Mucosa of stomach (tissue), 1 donor: ENCODE data around the gene LRIG3.
"Not testable (repeated sequence)": the region's sequence is repeated elsewhere in the genome, so short reads cannot be mapped to it uniquely, and the experiment has no call there.

Experiments used
- H3K27me3 ChIP-seq: one replicate; pipeline ENCODE4 v1.7.0; 2013; ENCODE audit warnings: mild to moderate bottlenecking, low read length; ENCODE audit not compliant: control insufficient read depth, insufficient read depth
- H3K36me3 ChIP-seq: one replicate; pipeline ENCODE4 v1.7.0; 2013; ENCODE audit warnings: low read length; ENCODE audit not compliant: control insufficient read depth, insufficient read depth
- H3K4me1 ChIP-seq: one replicate; pipeline ENCODE4 v1.7.0; 2013; ENCODE audit warnings: mild to moderate bottlenecking, low read length; ENCODE audit not compliant: control insufficient read depth, insufficient read depth
- H3K4me3 ChIP-seq: one replicate; pipeline ENCODE4 v1.7.0; 2013; ENCODE audit warnings: low read length
- H3K9ac ChIP-seq: one replicate; pipeline ENCODE4 v1.7.0; 2013; ENCODE audit warnings: mild to moderate bottlenecking, low read length, moderate library complexity
- H3K9me3 ChIP-seq: one replicate; pipeline ENCODE4 v1.7.0; 2013; ENCODE audit warnings: mild to moderate bottlenecking, low read length, moderate library complexity; ENCODE audit not compliant: control insufficient read depth
- donor health status: Pancreatic carcinoma.

The LRIG3 gene

DNA sequence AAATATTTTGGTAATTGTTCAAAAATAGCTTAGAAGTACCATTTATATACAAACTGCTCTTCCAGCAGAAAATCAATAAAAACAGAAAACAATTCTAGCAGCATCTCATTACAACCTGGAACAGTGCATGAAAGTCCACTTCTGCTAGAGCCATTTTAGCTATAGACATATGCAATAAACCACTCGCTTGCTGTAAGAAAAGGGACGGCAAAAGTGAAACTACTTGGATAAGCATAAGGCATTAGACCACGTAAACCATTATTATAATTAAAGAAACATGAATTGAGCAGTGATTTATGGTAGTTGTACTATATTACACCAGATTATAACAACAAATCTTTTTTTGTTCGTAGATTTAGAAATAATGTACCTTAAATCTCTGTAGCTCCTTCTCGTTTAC lies 48.7 kb downstream of the LRIG3 start:
- no peaks in the 10 kb centered on the region for H3K4me1 ChIP-seq
- H3K4me3 ChIP-seq: no peak overlapping the region
- no peaks in the 10 kb centered on the region for H3K27me3 ChIP-seq
- no peak overlapping the region for H3K9ac ChIP-seq
- H3K9me3 ChIP-seq: no peaks in the 10 kb centered on the region
- H3K36me3 ChIP-seq: peaks cover 13% of the 10 kb centered on the region

DNA sequence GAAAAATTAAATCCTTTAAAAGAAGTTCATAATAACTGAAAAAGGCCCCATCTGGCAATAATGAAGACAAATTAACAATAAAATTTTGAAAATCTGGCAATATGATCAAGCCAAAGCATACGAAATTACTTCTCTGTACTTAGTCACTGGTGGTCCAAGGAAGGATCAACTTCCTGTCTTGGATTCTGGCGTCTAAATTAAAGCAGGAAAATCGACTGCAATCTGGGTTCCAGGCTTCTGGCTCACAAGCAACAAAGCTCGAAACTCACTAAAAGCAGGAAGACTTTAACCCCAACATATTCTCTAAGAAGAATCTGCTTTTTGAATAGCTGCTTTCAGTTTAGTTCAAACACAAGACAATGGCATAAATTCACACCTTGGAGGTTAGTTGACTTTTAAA lies 49.7 kb downstream of the LRIG3 start:
- Histone ChIP-seq H3K27me3 (no peaks in the 10 kb centered on the region), H3K4me1 (no peaks in the 10 kb centered on the region), H3K9me3 (no peaks in the 10 kb centered on the region), H3K9ac (no peak overlapping the region), H3K36me3 (peaks cover 8% of the 10 kb centered on the region), H3K4me3 (no peak overlapping the region)

DNA sequence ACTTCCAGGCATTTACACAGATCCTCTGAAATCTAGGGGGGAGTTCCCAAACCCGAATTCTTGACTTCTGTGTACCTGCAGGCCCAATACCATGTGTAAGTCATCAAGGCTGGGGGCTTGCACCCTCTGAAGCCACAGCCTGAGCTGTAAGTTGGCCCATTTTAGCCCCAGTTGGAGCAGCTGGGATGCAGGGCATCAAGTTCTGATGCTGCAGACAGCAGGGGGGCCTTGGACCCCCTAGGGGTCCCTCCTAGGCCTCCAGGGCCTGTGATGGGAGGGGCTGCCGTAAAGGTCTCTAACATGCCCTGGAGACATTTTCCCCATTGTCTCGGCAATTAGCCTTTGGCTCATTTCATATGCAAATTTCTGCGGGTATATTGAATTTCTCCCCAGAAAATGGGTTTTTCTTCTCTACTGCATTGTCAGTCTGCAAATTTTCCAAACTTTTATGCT lies 59.5 kb downstream of the LRIG3 start:
- Histone ChIP-seq H3K9me3 (no peaks in the 10 kb centered on the region), H3K4me3 (no peak overlapping the region), H3K9ac (no peak overlapping the region), H3K27me3 (no peaks in the 10 kb centered on the region), H3K36me3 (no peaks in the 10 kb centered on the region), H3K4me1 (peaks cover 34% of the 10 kb centered on the region)

GRCh38 chr12:58860056-58860787 lies 60.1 kb downstream of the LRIG3 start:
- no peaks in the 10 kb centered on the region for H3K9me3 ChIP-seq
- peaks cover 35% of the 10 kb centered on the region for H3K4me1 ChIP-seq
- no peak overlapping the region for H3K4me3 ChIP-seq
- H3K36me3 ChIP-seq: no peaks in the 10 kb centered on the region
- H3K9ac ChIP-seq: no peak overlapping the region
- H3K27me3 ChIP-seq: no peaks in the 10 kb centered on the region

GRCh38 chr12:58858030-58858429 lies 62.3 kb downstream of the LRIG3 start:
- Histone ChIP-seq H3K4me3 (no peak overlapping the region), H3K36me3 (no peaks in the 10 kb centered on the region), H3K4me1 (peaks cover 39% of the 10 kb centered on the region), H3K9me3 (no peaks in the 10 kb centered on the region), H3K9ac (no peak overlapping the region), H3K27me3 (no peaks in the 10 kb centered on the region)

GRCh38 chr12:58857206-58857605 lies 63.1 kb downstream of the LRIG3 start:
- H3K9me3 ChIP-seq, H3K36me3 ChIP-seq, H3K27me3 ChIP-seq, H3K9ac ChIP-seq, H3K4me3 ChIP-seq: not testable (repeated sequence)
- H3K4me1 ChIP-seq: peaks cover 39% of the 10 kb centered on the region

GRCh38 chr12:58855630-58856029 lies 64.7 kb downstream of the LRIG3 start:
- H3K36me3 ChIP-seq, H3K9me3 ChIP-seq, H3K4me3 ChIP-seq, H3K27me3 ChIP-seq, H3K9ac ChIP-seq: not testable (repeated sequence)
- H3K4me1 ChIP-seq: peaks cover 35% of the 10 kb centered on the region

DNA sequence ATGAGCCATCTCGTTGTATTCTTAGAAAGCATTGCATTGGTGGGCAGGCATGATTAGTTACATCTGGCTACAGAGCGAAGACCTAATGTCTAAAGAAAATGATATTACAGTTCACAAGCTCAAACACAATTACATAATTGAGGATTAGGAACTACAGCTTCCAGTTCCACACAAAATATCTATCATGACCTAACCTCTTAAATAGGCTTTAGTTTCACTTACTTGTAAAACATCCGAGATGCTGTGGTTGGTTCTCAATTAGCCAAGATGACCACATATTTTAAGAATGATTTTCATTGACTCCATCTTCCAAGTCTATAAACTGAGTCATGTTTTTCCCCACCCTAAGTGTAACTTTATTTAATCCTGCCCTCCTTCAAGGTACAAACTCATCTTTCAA lies 69.5 kb downstream of the LRIG3 start:
- no peaks in the 10 kb centered on the region for H3K27me3 ChIP-seq
- peaks cover 5% of the 10 kb centered on the region for H3K4me1 ChIP-seq
- H3K4me3 ChIP-seq: no peak overlapping the region
- no peaks in the 10 kb centered on the region for H3K36me3 ChIP-seq
- no peaks in the 10 kb centered on the region for H3K9me3 ChIP-seq
- no peak overlapping the region for H3K9ac ChIP-seq

DNA sequence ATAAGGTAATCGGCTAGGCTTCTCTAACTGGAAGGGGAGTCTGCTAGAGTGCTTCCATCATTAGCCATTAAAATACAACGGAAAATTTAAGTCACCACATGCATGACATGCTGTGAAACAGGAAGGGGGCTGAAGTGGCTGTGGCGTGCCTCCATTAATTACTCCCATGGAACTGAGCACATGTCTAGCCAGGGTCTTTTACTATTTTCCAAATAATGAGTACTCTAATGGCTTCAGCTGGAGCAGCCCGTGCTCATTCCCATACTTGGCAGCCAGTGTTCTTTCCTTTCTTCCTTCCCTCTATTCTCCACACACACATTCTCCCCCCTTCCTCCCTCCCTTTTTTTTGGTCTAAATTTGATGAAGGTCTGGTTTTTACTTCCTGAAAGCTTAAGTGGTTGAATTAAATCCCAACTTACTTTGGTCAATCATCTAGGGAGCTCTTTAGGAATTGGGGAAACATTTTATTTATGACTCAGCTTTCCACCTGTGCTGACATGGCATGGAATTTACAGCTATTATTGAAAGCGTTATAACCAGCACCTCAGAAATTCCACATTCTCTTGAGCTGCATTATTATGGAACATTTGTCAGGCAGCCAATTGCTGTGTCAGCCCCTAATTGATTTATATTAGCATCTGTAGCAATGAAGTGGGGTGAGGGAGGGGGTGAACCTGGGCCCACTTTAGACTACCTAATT lies 72.3 kb downstream of the LRIG3 start:
- H3K4me3 ChIP-seq: no peak overlapping the region
- H3K4me1 ChIP-seq: no peaks in the 10 kb centered on the region
- no peaks in the 10 kb centered on the region for H3K36me3 ChIP-seq
- no peak overlapping the region for H3K9ac ChIP-seq
- no peaks in the 10 kb centered on the region for H3K27me3 ChIP-seq
- no peaks in the 10 kb centered on the region for H3K9me3 ChIP-seq

DNA sequence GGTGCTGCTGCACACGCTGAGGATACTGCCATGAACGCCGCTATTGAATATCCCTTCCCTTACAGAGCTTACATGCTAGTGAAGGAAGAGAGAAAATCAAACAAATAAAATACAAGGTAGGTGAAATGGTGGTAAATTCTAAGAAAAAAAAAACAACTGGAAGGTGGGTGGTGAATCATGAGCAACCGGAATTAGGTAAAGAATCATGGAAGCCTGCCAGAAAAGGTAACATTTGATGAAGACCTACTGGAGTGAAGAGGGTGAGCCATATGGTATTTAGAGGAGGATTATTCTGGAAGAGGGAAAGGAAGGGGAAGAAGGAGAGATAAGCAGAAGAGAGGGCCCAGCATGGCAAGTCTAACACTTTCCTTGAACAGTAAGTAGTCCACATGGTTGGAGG lies 76.1 kb downstream of the LRIG3 start:
- no peaks in the 10 kb centered on the region for H3K36me3 ChIP-seq
- H3K4me3 ChIP-seq: no peak overlapping the region
- no peaks in the 10 kb centered on the region for H3K9me3 ChIP-seq
- H3K4me1 ChIP-seq: no peaks in the 10 kb centered on the region
- no peak overlapping the region for H3K9ac ChIP-seq
- H3K27me3 ChIP-seq: no peaks in the 10 kb centered on the region

GRCh38 chr12:58841058-58841798 lies 79.1 kb downstream of the LRIG3 start:
- no peaks in the 10 kb centered on the region for H3K36me3 ChIP-seq
- H3K4me3 ChIP-seq: no peak overlapping the region
- H3K4me1 ChIP-seq: no peaks in the 10 kb centered on the region
- no peaks in the 10 kb centered on the region for H3K9me3 ChIP-seq
- H3K27me3 ChIP-seq: no peaks in the 10 kb centered on the region
- H3K9ac ChIP-seq: no peak overlapping the region

GRCh38 chr12:58833853-58834252 lies 86.5 kb downstream of the LRIG3 start:
- H3K36me3 ChIP-seq: no peaks in the 10 kb centered on the region

More at GRCh38 chr12:58833853-58834252, 86.5 kb downstream of the LRIG3 start:
- Histone ChIP-seq H3K9me3 (no peaks in the 10 kb centered on the region), H3K27me3 (no peaks in the 10 kb centered on the region), H3K4me3 (no peak overlapping the region), H3K4me1 (no peaks in the 10 kb centered on the region), H3K9ac (no peak overlapping the region)
